NB4 (cell line): ENCODE results near the gene GRM8.

Experiments used
- POLR2A ChIP-seq: IDR thresholded peaks from 2 replicates; pipeline ENCODE4 v1.6.1; 2011; ENCODE audit warnings: mild to moderate bottlenecking; ENCODE audit not compliant: insufficient read length; ENCODE audit errors: extremely low read depth
- TF ChIP-seq, protein P1 (sequence below): IDR thresholded peaks from one replicate; pipeline ENCODE4 v1.5.1; 2012; ENCODE audit warnings: low read depth, low read length
- TF ChIP-seq, protein P2 (sequence below): IDR thresholded peaks from 2 replicates; pipeline ENCODE4 v1.6.1; 2011; ENCODE audit warnings: low read depth, low read length

GRCh38 chr7:126750207-126750911, 502.4 kb downstream of the GRM8 start:
- TF ChIP-seq, protein P1, sequence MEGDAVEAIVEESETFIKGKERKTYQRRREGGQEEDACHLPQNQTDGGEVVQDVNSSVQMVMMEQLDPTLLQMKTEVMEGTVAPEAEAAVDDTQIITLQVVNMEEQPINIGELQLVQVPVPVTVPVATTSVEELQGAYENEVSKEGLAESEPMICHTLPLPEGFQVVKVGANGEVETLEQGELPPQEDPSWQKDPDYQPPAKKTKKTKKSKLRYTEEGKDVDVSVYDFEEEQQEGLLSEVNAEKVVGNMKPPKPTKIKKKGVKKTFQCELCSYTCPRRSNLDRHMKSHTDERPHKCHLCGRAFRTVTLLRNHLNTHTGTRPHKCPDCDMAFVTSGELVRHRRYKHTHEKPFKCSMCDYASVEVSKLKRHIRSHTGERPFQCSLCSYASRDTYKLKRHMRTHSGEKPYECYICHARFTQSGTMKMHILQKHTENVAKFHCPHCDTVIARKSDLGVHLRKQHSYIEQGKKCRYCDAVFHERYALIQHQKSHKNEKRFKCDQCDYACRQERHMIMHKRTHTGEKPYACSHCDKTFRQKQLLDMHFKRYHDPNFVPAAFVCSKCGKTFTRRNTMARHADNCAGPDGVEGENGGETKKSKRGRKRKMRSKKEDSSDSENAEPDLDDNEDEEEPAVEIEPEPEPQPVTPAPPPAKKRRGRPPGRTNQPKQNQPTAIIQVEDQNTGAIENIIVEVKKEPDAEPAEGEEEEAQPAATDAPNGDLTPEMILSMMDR, result no peak
- no peak for TF ChIP-seq POLR2A
- TF ChIP-seq, protein P2, sequence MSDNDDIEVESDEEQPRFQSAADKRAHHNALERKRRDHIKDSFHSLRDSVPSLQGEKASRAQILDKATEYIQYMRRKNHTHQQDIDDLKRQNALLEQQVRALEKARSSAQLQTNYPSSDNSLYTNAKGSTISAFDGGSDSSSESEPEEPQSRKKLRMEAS, result no peak
